HK-2 (cell line): Measurements from ENCODE around the gene MAG.
"Not testable (repeated sequence)": the region's sequence is repeated elsewhere in the genome, so short reads cannot be mapped to it uniquely, and the experiment has no call there.

Experiments used
- DNase-seq: peaks from one replicate; pipeline ENCODE4 v3.0.0-alpha.2; 2018; ENCODE audit not compliant: unreplicated experiment

MAG gene

DNA sequence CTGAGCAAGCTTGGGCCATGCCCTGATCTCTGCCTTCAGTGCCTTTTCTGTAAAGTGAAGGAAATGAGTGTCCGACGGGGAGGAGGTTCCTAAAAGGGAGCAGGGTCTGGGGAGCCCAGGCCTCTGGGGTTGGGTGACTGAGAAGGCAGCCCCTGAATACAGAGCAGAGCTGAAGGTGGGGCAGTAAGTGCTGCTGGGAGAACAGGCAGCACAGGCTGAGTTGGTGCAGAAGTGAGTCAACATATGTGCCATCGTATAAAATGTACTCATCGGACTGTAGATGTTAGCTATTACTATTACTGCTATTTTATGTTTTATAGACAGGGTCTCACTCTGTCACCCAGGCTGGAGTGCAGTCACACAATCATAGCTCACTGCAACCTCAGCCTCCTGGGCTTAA lies 10.7 kb upstream of the MAG start:
- DNase-seq, result no peak

DNA sequence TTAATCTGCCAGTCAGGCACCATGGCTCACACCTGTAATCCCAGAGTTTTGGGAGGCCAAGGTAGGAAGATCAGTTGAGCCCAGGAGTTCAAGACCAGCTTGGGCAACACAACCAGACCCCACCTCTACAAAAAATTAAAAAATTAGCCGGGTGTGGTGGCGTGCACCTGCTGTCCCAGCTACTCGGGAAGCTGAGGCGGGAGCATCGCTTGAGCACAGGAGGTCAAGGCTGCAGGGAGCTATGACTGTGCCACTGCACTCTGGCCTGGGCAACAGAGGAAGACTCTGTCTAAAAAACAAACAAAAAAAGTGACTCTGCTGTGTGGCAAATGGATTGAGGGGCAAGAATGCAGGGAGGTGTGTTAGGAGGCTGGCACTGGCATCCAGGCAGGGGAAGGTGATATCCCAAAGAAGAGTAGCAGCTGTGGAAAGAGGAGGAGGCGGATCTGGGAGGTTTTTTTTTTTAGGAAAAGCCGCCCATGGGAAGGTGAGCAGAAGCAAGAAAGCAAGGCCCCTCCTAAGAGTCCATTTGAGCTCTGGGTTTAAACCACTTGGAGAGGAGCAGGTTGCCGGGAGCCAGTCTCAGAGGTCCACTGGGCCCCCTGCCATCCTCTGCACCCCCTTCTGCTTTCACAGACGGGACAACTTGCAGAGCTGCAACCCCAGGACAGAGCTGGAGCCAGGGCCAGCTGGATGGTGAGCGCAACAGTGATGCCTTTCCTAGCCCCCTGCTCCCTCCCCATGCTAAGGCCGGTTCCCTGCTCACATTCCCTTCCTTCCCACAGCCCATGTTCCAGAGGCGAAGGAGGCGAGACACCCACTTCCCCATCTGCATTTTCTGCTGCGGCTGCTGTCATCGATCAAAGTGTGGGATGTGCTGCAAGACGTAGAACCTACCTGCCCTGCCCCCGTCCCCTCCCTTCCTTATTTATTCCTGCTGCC lies 7.5 kb upstream of the MAG start:
- DNase-seq, result no peak

DNA sequence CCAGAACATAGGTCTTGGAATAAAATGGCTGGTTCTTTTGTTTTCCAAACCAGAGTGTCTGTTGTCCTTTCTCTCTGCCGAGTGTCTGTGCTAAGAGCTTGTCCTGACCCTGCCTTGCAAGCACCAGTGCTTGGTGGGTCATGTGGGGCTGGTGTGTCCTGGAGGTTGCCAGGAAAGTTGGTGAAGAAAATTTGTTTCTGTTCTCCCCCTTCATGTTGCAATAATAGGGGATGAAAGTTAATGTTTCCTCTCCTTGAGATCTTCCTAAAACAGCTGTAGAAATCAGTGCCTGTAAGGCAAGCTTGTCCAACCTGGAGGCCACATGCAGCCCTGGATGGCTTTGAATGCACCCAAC lies 6.9 kb upstream of the MAG start:
- DNase-seq, result no peak

DNA sequence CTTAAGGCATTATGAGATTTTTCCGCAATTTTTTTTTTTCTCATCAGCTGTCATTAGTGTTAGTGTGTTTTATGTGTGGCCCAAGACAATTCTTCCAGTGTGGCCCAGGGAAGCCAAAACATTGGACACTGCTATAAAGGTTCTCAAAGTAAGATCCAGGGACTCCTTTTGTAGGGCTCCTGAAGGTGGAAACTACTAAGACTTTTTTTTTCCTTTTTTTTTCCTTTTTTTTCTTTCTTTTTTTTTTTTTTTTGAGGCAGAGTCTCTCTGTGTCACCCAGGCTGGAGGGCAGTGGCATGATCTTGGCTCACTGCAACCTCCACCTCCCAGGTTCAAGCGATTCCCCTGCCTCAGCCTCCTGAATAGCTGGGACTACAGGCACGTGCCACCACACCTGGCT lies 6.5 kb upstream of the MAG start:
- DNase-seq, result not testable (repeated sequence)

DNA sequence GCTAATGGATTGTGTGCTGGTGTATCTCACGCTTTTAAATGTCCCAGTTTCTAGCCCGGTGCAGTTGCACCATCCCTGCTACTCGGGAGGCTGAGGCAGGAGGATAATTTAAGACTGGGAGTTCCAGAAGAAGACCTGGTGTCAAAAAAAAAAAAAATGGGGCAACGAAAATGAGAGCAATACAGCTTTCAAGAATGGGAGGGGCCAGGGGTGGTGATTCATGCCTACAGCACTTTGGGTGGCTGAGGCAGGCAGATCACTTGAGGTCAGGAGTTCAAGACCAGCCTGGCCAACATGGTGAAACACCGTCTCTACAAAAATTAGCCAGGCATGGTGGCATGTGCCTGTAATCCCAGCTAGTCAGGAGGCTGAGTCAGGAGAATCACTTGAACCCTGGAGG lies 5.9 kb upstream of the MAG start:
- DNase-seq, result not testable (repeated sequence)

DNA sequence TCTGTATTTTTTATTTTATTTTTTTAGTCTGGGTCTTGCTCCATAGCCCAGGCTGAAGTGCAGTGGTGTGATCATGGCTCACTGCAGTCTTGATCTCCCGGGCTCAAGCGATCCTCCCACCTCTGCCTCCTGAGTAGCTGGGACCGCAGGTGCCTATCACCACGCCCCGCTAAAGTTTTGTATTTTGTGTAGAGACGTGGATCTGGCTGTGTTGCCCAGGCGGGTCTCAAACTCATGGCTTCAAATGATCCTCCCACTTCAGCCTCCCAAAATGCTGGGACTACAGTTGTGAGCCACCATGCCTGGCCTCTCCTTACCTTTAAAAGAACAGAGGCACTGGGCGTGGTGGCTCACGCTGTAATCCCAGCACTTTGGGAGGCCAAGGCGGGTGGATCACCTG lies 4.2 kb upstream of the MAG start:
- DNase-seq, result no peak

DNA sequence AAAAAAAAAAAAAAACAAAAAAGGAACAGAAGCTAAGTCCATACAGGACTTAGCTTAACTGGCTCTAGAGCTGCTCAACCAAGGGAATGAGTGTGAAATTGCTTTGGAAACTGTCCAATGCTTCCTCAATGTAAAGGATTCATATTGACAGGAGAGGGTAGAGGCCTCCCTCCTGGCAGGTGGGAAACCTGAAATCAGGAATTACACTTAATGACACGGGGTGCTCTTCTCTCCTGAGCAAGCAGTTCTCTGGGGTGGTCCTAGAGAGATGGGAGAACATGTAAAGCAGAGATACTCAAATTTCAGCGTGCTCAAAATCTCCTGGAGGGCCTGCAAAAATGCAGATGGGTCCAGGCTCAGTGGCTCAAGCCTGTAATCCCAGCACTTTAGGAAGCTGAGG lies 3.6 kb upstream of the MAG start:
- no peak for DNase-seq

DNA sequence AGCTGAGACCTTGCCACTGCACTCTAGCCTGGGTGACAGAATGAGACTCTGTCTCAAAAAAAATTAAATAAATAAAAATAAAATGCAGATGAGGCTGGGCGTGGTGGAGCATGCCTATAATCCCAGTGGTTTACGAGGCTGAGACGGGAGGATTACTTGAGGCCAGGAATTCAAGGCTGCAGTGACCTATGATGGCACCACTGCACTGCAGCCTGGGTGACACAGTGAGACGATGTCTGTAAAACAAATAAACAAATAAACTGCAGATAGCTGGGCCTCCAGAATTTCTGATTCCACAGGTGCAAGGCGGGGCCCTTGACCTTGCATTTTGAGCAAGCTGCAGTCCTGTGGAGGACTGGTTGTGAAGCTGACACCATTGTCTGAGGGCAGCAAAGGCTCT lies 3.1 kb upstream of the MAG start:
- DNase-seq, result no peak

DNA sequence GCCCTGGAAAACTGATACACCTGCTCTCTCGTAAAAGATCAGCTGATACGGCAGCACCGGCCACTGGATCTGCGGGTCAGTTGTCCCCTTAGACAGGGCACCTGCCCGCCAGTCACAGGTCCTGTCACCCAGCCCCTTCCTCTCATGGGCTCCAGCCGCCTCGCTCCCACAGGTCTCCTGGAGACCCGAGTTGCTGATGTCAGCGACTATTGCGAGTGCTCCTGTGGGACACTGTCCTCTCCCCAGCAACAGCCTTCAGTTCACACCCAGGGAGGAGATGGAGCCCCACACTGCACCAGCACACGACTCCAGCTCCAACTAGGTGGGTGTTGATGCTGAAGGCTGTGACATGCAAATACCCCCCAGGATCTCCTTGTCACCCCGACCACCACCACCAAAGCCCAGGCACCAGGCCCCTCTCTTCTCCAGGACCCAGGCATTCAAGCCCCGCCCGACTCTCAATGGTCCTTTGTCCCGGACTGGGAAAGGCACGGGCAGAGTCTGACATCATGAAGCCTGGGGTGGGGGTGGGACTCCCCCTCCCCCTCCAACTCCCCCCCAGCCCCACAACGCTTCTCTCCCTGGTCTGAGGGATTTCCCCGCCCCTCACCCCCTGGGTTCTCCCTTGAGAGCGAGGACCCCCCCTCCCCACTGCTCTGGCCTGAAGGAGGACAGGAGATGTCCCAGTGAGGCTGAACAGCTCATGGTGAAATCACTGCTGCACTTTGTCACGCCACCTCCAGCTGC lies 1.4 kb upstream of the MAG start:
- no peak for DNase-seq

DNA sequence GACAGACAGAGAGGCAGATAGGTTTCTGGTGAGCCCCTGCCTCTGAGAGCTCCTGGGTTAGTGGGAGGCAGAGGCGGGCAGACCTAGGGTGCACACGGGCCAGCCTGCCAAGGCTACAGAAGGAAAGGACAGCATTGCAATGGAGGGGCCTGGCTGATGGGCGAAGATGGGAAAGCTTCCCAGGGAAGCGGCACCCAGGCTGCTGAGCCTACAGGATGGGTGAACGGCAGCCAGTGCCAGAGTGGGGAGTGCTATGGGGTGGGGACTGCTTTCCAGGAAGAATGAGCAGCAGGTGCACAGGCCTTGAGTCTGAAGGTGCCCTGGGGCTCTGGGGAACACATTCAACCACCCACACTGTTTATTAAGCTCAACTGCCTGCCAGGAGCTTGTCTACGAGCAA lies 702 bp upstream of the MAG start:
- no peak for DNase-seq

DNA sequence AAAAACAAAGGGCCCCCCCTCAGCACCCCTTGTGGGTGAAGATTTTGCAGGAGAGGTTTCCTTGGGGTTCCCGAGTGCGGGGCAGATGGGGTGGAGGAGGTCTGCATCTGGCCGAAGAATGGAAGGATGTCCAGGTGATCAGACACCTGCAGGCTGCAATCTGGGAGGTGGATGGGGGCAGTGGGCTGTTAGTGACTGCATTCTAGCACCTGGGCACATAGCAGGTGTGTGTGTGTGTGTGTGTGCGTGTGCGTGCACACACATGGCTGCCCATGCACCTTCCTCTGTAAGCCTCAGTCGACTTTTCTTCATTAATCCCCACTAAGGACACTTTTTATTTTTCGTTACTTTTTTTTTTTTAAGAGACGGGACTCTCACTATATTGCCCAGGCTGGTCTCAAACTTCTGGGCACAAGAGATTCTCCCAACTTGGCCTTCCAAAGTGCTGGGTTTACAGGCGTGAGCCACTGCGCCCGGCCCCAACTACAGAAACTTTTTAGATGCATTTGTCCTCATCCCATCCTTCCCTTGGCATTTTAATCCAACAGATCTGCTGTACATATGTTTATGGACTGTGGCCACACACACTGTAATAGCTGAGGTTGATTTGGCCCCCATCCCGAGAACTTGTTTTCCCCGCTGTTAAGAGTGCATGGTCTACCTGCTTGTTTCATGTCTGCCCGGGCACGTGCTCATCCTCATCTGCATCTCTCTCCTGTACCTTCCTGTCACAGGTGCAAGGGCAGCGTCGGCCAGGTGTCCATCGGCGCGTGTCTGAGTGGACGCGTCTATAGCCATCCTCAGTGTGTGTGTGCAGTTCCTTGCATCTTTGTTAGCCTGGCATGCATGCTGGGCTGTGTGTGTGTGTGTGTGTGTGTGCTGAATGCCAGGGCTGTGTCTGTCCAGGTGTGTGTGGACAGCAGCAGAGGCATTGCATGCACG lies 731 bp downstream of the MAG start:
- no peak for DNase-seq

DNA sequence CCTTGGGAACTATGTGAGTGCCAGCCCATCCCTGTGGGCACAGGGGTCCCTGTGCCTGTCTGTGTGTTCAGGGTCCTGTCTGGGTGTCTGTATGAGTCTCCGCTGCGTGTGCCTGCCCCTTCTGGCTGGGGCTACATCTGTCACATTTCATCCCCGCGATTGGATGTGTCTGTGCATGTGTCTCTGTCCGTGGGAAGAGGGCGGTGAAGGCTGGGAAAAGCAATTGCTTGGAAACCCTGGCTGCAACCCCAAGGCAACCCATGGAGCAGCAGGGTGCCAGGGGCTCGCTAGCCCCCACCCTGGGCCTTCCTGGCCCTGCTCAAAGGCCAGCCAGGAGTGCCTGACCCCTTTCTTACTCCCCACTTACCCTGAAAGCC lies 1.4 kb downstream of the MAG start:
- no peak for DNase-seq

DNA sequence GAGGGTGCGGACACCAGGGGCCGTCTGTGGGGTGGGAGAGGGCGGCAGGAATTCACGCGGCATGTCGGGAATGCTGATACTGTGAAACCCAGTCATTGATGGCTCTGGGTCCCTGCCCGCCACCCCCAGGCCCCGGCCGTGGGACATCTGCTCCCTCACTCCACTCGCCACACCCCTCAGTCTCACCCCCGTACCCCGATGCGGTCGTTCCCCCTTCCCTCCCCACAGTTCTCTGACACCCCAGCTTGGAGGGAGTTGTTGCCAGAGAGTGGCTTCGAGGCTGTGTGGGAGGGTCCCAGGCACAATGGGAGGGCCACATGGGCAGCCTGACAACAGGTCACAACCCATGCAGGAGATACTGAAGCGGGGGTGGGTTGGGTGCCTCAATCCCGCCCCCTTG lies 1.8 kb downstream of the MAG start:
- DNase-seq, result no peak

DNA sequence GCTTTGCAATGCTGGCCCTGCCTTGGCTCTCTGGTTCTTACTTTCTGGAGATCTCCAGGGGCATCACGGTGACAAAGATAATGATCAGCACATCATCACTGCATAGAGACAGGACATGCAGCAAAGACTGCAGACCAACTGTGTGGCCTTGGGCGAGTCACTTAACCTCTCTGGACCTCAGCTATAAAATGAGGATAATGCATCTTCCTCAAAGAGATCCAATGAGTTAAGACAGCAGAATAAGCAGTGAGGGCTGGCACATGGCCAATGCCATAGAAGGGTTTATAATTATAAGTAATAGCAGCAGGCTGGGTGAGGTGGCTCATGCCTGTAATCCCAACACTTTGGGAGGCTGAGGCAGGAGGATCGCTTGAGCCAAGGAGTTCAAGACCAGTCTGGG lies 2.4 kb downstream of the MAG start:
- no peak for DNase-seq

DNA sequence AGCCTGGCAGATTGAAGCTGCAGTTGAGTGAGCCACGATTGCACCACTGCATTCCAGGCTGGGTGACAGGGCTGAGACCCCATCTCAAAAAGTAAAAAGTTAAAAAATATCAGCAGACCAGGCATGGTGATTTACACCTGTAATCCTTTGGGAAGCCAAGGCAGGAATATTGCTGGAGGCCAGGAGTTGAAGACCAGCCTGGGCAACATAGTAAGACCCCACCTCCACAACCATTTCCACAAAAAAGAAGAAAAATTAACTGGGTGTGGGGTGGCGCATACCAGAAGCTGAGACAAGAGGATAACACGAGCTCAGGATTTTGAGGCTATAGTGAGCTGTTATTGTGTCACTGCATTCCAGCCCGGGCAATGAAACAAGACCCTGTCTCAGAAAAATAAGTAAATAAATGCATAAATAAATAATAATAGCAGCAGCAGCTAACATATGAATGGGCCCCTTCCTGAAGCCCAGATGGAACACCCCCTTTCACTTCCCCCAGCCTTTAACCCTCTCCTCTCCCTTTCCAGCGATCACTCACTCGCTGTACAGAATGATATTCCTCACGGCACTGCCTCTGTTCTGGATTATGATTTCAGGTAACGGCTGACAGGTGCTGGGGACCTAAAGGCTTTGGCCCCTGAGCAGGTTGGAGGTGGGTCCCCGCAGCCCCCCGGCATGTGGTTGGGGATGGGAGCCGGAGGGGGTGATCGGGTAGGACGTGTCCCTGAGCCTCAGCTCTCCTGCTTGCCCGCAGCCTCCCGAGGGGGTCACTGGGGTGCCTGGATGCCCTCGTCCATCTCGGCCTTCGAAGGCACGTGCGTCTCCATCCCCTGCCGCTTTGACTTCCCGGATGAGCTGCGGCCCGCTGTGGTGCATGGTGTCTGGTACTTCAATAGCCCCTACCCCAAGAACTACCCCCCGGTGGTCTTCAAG lies 3.2 kb downstream of the MAG start:
- DNase-seq, result no peak

DNA sequence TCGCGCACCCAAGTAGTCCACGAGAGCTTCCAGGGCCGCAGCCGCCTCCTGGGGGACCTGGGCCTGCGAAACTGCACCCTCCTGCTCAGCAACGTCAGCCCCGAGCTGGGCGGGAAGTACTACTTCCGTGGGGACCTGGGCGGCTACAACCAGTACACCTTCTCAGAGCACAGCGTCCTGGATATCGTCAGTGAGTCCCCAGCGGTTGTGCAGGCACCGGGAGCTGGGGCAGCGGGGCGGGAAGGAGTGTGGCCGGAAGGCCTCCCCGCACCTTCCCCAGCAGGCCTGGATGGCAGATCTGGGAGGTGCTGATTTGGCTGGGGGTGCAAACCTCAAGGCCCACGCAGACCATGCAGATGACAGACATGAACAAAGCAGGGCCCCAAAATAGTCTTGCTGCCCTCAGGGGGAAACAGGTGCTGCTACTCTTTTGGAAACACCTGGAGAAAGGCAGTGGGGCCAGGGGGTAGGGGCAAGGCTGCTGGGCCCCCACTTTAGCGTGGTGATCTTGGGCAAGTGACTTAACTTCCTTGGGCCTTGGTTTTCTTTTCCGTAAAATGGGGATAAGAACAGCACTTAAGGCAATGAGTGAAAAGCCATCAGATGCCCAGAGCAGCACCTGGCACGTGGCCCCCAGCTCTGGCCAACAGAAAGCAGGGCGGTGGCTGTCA lies 4.0 kb downstream of the MAG start:
- no peak for DNase-seq

DNA sequence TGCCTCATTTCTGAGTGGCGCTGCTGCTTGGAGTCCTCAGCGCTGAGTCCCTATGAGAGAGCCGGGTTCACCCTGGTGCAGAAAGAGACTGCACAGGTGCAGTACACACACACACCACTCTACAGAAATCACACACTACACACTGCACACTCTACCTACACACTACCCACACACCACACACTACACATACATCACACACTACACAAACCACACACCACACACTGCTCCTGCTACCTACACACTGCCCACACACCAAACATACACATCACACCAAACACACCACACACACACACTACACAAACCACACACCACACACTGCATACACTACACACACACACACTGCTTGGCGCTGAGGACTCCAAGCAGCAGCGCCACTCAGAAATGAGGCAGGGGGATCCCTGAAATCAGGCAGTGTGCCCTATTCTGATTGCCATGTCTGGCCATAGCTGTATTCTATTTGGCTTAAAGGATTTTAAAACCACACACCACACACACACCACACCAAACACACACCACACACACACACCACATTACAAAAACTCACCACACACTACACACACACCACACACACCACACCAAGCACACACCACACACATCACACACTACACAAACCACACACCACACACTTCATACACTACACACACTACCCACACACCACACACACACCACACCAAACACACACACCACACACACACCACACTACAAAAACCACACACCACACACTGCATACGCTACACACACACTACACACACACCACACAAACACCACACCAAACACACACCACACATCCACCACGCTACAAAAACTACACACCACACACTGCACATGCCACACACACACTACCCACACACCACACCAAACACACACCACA lies 4.9 kb downstream of the MAG start:
- no peak for DNase-seq

DNA sequence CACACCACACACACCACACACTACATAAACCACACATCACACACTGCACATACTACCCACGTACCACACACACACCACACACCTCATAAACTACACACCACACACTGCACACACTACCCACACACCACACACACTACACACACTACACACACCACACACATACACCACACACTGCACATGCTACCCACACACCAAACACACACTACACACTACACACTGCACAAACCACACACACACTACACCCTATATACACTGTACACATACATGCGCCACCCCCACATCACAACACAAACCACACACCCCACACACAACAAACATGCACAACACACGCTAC lies 5.5 kb downstream of the MAG start:
- no peak for DNase-seq

DNA sequence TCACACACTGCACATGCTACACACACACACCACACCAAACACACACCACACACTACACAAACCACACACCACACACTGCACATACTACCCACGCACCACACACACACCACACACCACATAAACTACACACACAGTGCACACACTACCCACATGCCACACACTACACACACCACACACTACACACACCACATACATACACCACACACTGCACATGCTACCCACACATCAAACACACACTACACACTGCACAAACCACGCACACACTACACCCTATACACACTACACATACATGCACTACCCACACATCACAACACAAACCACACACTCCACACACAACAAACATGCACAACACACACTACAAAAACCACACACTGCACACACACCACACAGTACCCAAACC lies 6.0 kb downstream of the MAG start:
- no peak for DNase-seq

DNA sequence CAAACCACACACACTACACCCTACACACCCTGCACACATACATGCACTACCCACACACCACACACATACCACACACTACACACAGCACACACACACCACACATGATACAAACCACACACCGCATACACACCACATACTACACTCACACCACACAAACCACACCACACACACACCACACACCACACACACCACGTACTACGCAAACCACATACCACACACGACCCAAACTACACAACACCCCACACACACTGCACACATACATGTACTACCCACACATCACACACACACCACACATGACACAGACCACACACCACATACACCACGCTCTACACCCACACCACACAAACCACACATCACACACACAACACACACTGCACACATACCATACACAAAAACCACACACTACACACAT lies 6.6 kb downstream of the MAG start:
- DNase-seq, result no peak
